Astrocyte (in vitro differentiated cells and primary cell): ENCODE data around the gene KRT73. TPM values are rescaled to one million over a fixed set of nuclear protein-coding genes. Genes with fewer than 3 reads are reported as not detected.

Experiments
- DNase-seq: peaks from one replicate; pipeline ENCODE4 v3.0.0-alpha.2; 2010; ENCODE audit warnings: low read depth
- FAIRE-seq: peaks from 2 replicates; lab custom pipeline; 2011; peaks lifted over from hg19 to GRCh38; lab: Jason Lieb, UNC
- H2AFZ ChIP-seq: 2 replicates; pipeline ENCODE4 v1.6.0; 2012; ENCODE audit warnings: low read depth, low read length, inconsistent platforms
- H3K27ac ChIP-seq: 2 replicates; pipeline ENCODE4 v1.5.1; 2011; ENCODE audit warnings: low read depth, low read length, inconsistent platforms
- H3K27me3 ChIP-seq: 2 replicates; pipeline ENCODE4 v1.6.0; 2011; ENCODE audit warnings: low read length, inconsistent platforms; ENCODE audit not compliant: insufficient read depth
- H3K36me3 ChIP-seq: 2 replicates; pipeline ENCODE4 v1.5.1; 2011; ENCODE audit warnings: low read length, inconsistent platforms; ENCODE audit not compliant: insufficient read depth
- H3K4me1 ChIP-seq: 2 replicates; pipeline ENCODE4 v1.5.1; 2011; ENCODE audit warnings: low read length, inconsistent platforms; ENCODE audit not compliant: insufficient read depth
- H3K4me2 ChIP-seq: 2 replicates; pipeline ENCODE4 v1.6.0; 2012; ENCODE audit warnings: low read length, inconsistent platforms
- H3K4me3 ChIP-seq: 2 replicates; pipeline ENCODE4 v1.5.1; 2011; ENCODE audit warnings: low read depth, mild to moderate bottlenecking, low read length, inconsistent platforms; ENCODE audit not compliant: insufficient read depth
- H3K79me2 ChIP-seq: 2 replicates; pipeline ENCODE4 v1.6.0; 2012; ENCODE audit warnings: mild to moderate bottlenecking, low read length, inconsistent platforms; ENCODE audit not compliant: insufficient read depth
- H3K9ac ChIP-seq: 2 replicates; pipeline ENCODE4 v1.6.0; 2012; ENCODE audit warnings: mild to moderate bottlenecking, low read length, inconsistent platforms
- H3K9me3 ChIP-seq: 2 replicates; pipeline ENCODE4 v1.5.1; 2012; ENCODE audit warnings: low read depth, mild to moderate bottlenecking, low read length, inconsistent platforms; ENCODE audit not compliant: insufficient read depth
- H4K20me1 ChIP-seq: 2 replicates; pipeline ENCODE4 v1.6.0; 2012; ENCODE audit warnings: low read length, inconsistent platforms; ENCODE audit not compliant: insufficient read depth
- H3K27ac Mint-ChIP-seq: one replicate; pipeline ENCODE4 v1.8.0; 2021; ENCODE audit warnings: mild to moderate bottlenecking, mixed read lengths; ENCODE audit not compliant: unreplicated experiment
- H3K27me3 Mint-ChIP-seq: one replicate; pipeline ENCODE4 v1.8.0; 2021; ENCODE audit warnings: low read depth, mixed read lengths; ENCODE audit not compliant: unreplicated experiment
- H3K36me3 Mint-ChIP-seq: one replicate; pipeline ENCODE4 v1.8.0; 2021; ENCODE audit warnings: low read depth, mixed read lengths; ENCODE audit not compliant: unreplicated experiment
- H3K4me1 Mint-ChIP-seq: one replicate; pipeline ENCODE4 v1.8.0; 2021; ENCODE audit warnings: low read depth, mixed read lengths; ENCODE audit not compliant: unreplicated experiment
- H3K4me3 Mint-ChIP-seq: one replicate; pipeline ENCODE4 v1.8.0; 2021; ENCODE audit warnings: mild to moderate bottlenecking, moderate library complexity, mixed read lengths; ENCODE audit not compliant: unreplicated experiment
- H3K9me3 Mint-ChIP-seq: one replicate; pipeline ENCODE4 v1.8.0; 2021; ENCODE audit warnings: mild to moderate bottlenecking, mixed read lengths; ENCODE audit not compliant: unreplicated experiment
- CTCF ChIP-seq: IDR thresholded peaks from 2 replicates; pipeline ENCODE4 v1.5.1; 2011; ENCODE audit warnings: low read depth, mild to moderate bottlenecking, inconsistent platforms, low read length, moderate library complexity; ENCODE audit not compliant: insufficient read depth
- EZH2 ChIP-seq: IDR thresholded peaks from 2 replicates; pipeline ENCODE4 v1.6.1; 2012; ENCODE audit warnings: mild to moderate bottlenecking, low read length, inconsistent platforms; ENCODE audit not compliant: insufficient read depth
- total RNA-seq: library from RNA; stranded (reverse); gene quantifications from 2 replicates; pipeline ENCODE4 v1.2.1, GENCODE V29; 2021

Gene KRT73
- total RNA-seq, 1 donor from 2014 or later, result not detected

- Mint-ChIP-seq H3K27me3 (peaks cover 46% of the 10 kb centered on the region), H3K4me3 (no peak overlapping the region), H3K27ac (no peak overlapping the region), H3K4me1 (no peaks in the 10 kb centered on the region), H3K9me3 (no peaks in the 10 kb centered on the region), H3K36me3 (no peaks in the 10 kb centered on the region)
- Histone ChIP-seq H3K36me3 (no peaks in the 10 kb centered on the region), H3K9me3 (no peaks in the 10 kb centered on the region), H3K27ac (no peak overlapping the region), H3K9ac (no peak overlapping the region), H3K4me1 (no peaks in the 10 kb centered on the region), H3K4me3 (no peak overlapping the region), H3K27me3 (peaks cover 13% of the 10 kb centered on the region), H2AFZ (no peak overlapping the region), H3K4me2 (no peak overlapping the region), H4K20me1 (no peaks in the 10 kb centered on the region), H3K79me2 (no peaks in the 10 kb centered on the region)
- DNase-seq (no peak), FAIRE-seq (no peak)
- TF ChIP-seq EZH2 (no peak), CTCF (no peak)
Measured at GRCh38 chr12:52622349-52622748, 4.0 kb upstream of the KRT73 start.

- peaks cover 49% of the 10 kb centered on the region for H3K27me3 Mint-ChIP-seq
Measured at GRCh38 chr12:52618866-52619265, 507 bp upstream of the KRT73 start.

More at GRCh38 chr12:52618866-52619265, 507 bp upstream of the KRT73 start:
- Histone ChIP-seq H3K4me2 (no peak overlapping the region), H3K79me2 (no peaks in the 10 kb centered on the region), H3K9ac (no peak overlapping the region), H3K4me1 (no peaks in the 10 kb centered on the region), H2AFZ (no peak overlapping the region), H4K20me1 (no peaks in the 10 kb centered on the region), H3K27me3 (peaks cover 4% of the 10 kb centered on the region), H3K36me3 (no peaks in the 10 kb centered on the region), H3K4me3 (no peak overlapping the region), H3K9me3 (no peaks in the 10 kb centered on the region), H3K27ac (no peak overlapping the region)
- TF ChIP-seq EZH2 (no peak), CTCF (no peak)
- no peak overlapping the region for H3K27ac Mint-ChIP-seq
- DNase-seq (no peak), FAIRE-seq (no peak)
- H3K4me3 Mint-ChIP-seq, result no peak overlapping the region
- no peaks in the 10 kb centered on the region for H3K9me3 Mint-ChIP-seq
- H3K36me3 Mint-ChIP-seq, result no peaks in the 10 kb centered on the region
- peaks cover 6% of the 10 kb centered on the region for H3K4me1 Mint-ChIP-seq
